ENCODE measurements around the gene ZNF765. TPM values are rescaled to one million over a fixed set of nuclear protein-coding genes. Genes with fewer than 3 reads are reported as not detected.
"Not testable (repeated sequence)": the region's sequence is repeated elsewhere in the genome, so short reads cannot be mapped to it uniquely, and the experiment has no call there.

ZNF765 gene
- total RNA-seq, 1 donor = 11.5 TPM

- peak; percentile 68 for DNase-seq (ENCODE audit: low read depth)
- TF ChIP-seq, protein P1, sequence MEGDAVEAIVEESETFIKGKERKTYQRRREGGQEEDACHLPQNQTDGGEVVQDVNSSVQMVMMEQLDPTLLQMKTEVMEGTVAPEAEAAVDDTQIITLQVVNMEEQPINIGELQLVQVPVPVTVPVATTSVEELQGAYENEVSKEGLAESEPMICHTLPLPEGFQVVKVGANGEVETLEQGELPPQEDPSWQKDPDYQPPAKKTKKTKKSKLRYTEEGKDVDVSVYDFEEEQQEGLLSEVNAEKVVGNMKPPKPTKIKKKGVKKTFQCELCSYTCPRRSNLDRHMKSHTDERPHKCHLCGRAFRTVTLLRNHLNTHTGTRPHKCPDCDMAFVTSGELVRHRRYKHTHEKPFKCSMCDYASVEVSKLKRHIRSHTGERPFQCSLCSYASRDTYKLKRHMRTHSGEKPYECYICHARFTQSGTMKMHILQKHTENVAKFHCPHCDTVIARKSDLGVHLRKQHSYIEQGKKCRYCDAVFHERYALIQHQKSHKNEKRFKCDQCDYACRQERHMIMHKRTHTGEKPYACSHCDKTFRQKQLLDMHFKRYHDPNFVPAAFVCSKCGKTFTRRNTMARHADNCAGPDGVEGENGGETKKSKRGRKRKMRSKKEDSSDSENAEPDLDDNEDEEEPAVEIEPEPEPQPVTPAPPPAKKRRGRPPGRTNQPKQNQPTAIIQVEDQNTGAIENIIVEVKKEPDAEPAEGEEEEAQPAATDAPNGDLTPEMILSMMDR (IDR thresholded peaks at IDR 0.05; ENCODE audit: insufficient read depth, low read length) = peak; percentile 80
These were observed 30.1 kb downstream of the ZNF765 start for GRCh38 chr19:53424968-53425597.

GRCh38 chr19:53431399-53432087 lies 36.6 kb downstream of the ZNF765 start, which contains the start of gene ZNF761:
ZNF761 (plus strand) TSS chr19:53431984; CDS start chr19:53447269, 15,285 bp downstream.
- TF ChIP-seq, protein P1 (IDR thresholded peaks at IDR 0.05; ENCODE audit: insufficient read depth, low read length) = peak; percentile 61
- DNase-seq (ENCODE audit: low read depth) = peak; percentile 82
- peak within 1 kb of the TSS; percentile 90 for H3K4me3 ChIP-seq (ENCODE audit: low read depth, low read length)

More at GRCh38 chr19:53424968-53425597, 30.1 kb downstream of the ZNF765 start:
- H3K4me3 ChIP-seq (ENCODE audit: low read depth, low read length) = no peak overlapping the region

GRCh38 chr19:53432088-53432661 lies 37.2 kb downstream of the ZNF765 start:
- H3K4me3 ChIP-seq (ENCODE audit: low read depth, low read length) = peak overlapping the region; percentile 90
- DNase-seq (ENCODE audit: low read depth) = peak; percentile 16
- TF ChIP-seq, protein P1 (IDR thresholded peaks at IDR 0.05; ENCODE audit: insufficient read depth, low read length) = no peak

- not testable (repeated sequence) for DNase-seq (ENCODE audit: low read depth); H3K4me3 ChIP-seq (ENCODE audit: low read depth, low read length)
These were observed 48.9 kb downstream of the ZNF765 start for GRCh38 chr19:53443809-53444208.

DNA sequence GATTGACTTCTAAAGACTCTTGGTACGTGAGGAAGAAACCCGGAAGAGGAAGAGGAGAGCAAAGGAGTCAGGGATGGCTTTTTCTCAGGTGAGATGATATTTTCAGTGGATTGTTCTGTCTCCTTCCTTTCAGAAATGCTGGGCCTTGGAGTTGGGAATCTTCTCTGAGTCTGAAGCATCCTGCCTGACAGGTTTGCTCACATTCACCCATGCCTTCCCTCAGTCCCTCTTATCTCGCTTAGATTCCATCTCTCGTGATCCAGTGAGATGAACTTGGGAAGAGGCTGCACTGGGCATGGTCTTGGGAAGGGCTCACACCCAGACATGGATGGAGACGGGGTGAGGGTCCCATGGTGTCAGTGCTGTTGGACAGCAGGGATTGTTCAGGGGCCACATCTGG lies 52.2 kb downstream of the ZNF765 start:
- not testable (repeated sequence) for DNase-seq (ENCODE audit: low read depth); H3K4me3 ChIP-seq (ENCODE audit: low read depth, low read length)

- no peak for DNase-seq (ENCODE audit: low read depth)
- no peak overlapping the region for H3K4me3 ChIP-seq (ENCODE audit: low read depth, low read length)
- TF ChIP-seq, protein P1 (IDR thresholded peaks at IDR 0.05; ENCODE audit: insufficient read depth, low read length) = no peak
These were observed 60.9 kb downstream of the ZNF765 start for GRCh38 chr19:53455828-53456227.

- H3K4me3 ChIP-seq (ENCODE audit: low read depth, low read length); DNase-seq (ENCODE audit: low read depth): not testable (repeated sequence)
These were observed 65.3 kb downstream of the ZNF765 start for GRCh38 chr19:53460131-53460721.

- TF ChIP-seq, protein P1 (IDR thresholded peaks at IDR 0.05; ENCODE audit: insufficient read depth, low read length) = no peak
- no peak overlapping the region for H3K4me3 ChIP-seq (ENCODE audit: low read depth, low read length)
- DNase-seq (ENCODE audit: low read depth) = no peak
These were observed 66.9 kb downstream of the ZNF765 start for GRCh38 chr19:53461866-53462265.

Data from fibroblast of the aortic adventitia (primary cell).